Measurements from ENCODE around the gene PRPF40A. TPM values are rescaled to one million over a fixed set of nuclear protein-coding genes. Genes with fewer than 3 reads are reported as not detected.

Gene PRPF40A
- total RNA-seq, 1 donor from 2014 or later: 126 TPM

- Histone ChIP-seq H3K36me3 (ENCODE audit: control insufficient read depth, insufficient read depth, low read length) (no peaks in the 10 kb centered on the region), H3K27me3 (ENCODE audit: control insufficient read depth, insufficient read depth, low read length) (no peaks in the 10 kb centered on the region), H3K4me3 (ENCODE audit: low read depth, low read length) (no peak overlapping the region)
- DNase-seq (ENCODE audit: low read depth): peak; percentile 54
- TF ChIP-seq, protein P1, sequence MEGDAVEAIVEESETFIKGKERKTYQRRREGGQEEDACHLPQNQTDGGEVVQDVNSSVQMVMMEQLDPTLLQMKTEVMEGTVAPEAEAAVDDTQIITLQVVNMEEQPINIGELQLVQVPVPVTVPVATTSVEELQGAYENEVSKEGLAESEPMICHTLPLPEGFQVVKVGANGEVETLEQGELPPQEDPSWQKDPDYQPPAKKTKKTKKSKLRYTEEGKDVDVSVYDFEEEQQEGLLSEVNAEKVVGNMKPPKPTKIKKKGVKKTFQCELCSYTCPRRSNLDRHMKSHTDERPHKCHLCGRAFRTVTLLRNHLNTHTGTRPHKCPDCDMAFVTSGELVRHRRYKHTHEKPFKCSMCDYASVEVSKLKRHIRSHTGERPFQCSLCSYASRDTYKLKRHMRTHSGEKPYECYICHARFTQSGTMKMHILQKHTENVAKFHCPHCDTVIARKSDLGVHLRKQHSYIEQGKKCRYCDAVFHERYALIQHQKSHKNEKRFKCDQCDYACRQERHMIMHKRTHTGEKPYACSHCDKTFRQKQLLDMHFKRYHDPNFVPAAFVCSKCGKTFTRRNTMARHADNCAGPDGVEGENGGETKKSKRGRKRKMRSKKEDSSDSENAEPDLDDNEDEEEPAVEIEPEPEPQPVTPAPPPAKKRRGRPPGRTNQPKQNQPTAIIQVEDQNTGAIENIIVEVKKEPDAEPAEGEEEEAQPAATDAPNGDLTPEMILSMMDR (IDR thresholded peaks at IDR 0.05; ENCODE audit: insufficient read depth, low read length, poor library complexity, severe bottlenecking): peak; percentile 27
These were observed 105.6 kb downstream of the PRPF40A start for GRCh38 chr2:152611458-152612231.

DNA sequence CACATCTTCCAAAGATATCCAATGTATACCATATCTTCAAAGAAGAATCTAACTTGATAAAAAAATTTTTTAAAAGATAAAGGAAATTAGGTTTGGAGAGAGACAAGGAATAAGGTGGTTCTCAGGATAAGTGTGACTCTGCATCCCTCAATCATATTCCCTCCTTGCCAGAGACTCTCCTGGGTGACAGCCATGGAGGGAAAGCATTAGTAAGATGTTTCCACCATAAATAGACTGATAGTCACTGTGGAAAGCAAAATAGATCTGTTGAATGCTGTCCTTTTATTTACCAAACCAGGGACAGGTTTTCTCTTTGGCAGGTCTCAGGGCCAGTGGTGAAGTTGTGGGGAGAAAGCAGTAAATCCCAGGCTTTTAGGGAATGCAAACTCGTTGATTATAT lies 107.6 kb downstream of the PRPF40A start:
- Histone ChIP-seq H3K4me3 (ENCODE audit: low read depth, low read length) (no peak overlapping the region), H3K36me3 (ENCODE audit: control insufficient read depth, insufficient read depth, low read length) (no peaks in the 10 kb centered on the region)

GRCh38 chr2:152609154-152609553 lies 108.1 kb downstream of the PRPF40A start:
- Histone ChIP-seq H3K4me3 (ENCODE audit: low read depth, low read length) (no peak overlapping the region), H3K27me3 (ENCODE audit: control insufficient read depth, insufficient read depth, low read length) (no peaks in the 10 kb centered on the region), H3K36me3 (ENCODE audit: control insufficient read depth, insufficient read depth, low read length) (no peaks in the 10 kb centered on the region)
- DNase-seq (ENCODE audit: low read depth): no peak
- TF ChIP-seq, protein P1 (IDR thresholded peaks at IDR 0.05; ENCODE audit: insufficient read depth, low read length, poor library complexity, severe bottlenecking): no peak

More for the DNA sequence above, 107.6 kb downstream of the PRPF40A start:
- no peak for DNase-seq (ENCODE audit: low read depth)
- H3K27me3 ChIP-seq (ENCODE audit: control insufficient read depth, insufficient read depth, low read length): no peaks in the 10 kb centered on the region
- TF ChIP-seq, protein P1 (IDR thresholded peaks at IDR 0.05; ENCODE audit: insufficient read depth, low read length, poor library complexity, severe bottlenecking): no peak

DNA sequence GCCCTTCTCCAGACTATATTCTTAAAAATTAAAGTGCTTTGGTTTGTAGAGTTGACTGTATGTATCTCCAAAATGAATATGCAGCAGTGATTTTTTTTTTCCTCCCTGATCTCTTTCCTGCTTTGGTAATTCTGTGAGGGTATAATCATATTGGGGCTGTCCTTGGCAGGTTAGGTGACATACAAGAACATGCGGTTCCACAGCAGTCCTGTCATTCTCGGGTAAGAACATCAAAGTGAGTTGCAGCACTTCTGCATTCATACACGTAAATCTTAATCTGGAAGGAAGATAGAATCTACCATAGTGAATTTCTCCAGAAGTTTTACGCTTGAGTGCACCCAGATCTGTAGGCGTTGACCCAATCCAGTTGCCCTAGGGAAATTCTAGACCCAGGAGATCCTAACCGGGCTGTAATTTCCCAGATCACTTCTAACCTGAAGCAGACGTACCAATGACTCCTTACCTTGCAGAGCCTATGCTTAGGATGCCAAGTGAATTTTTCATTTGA lies 109.4 kb downstream of the PRPF40A start:
- Histone ChIP-seq H3K27me3 (ENCODE audit: control insufficient read depth, insufficient read depth, low read length) (no peaks in the 10 kb centered on the region), H3K4me3 (ENCODE audit: low read depth, low read length) (no peak overlapping the region), H3K36me3 (ENCODE audit: control insufficient read depth, insufficient read depth, low read length) (no peaks in the 10 kb centered on the region)
- DNase-seq (ENCODE audit: low read depth): no peak
- TF ChIP-seq, protein P1 (IDR thresholded peaks at IDR 0.05; ENCODE audit: insufficient read depth, low read length, poor library complexity, severe bottlenecking): no peak

DNA sequence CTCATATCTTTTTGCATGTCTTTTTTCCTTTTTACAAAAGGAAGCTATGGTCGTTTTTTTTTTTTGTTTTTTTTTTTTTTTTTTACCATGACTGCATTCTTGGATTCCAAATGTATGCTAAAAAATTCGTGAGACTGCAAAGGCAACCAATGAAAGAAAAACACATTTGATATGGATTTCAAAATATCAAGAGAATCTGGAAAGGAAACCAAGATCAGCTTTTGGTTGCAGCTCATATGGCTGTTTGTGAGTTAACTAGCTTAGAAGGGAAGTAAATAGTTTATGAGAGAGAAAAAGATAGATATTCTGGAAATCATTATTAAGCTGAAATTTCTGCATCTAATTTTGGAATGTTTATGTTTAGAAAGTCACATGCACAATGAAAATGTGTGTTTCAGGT lies 110.3 kb downstream of the PRPF40A start:
- no peak for DNase-seq (ENCODE audit: low read depth)
- TF ChIP-seq, protein P1 (IDR thresholded peaks at IDR 0.05; ENCODE audit: insufficient read depth, low read length, poor library complexity, severe bottlenecking): no peak
- no peaks in the 10 kb centered on the region for H3K27me3 ChIP-seq (ENCODE audit: control insufficient read depth, insufficient read depth, low read length)
- H3K4me3 ChIP-seq (ENCODE audit: low read depth, low read length): no peak overlapping the region
- H3K36me3 ChIP-seq (ENCODE audit: control insufficient read depth, insufficient read depth, low read length): no peaks in the 10 kb centered on the region

Data from kidney epithelial cell (primary cell).